Measurements from ENCODE around the gene ZKSCAN5.

- TF ChIP-seq POLR2AphosphoS5 (IDR thresholded peaks at IDR 0.05; ENCODE audit: low read depth, low read length) (no peak), GABPA (IDR thresholded peaks at IDR 0.05; ENCODE audit: borderline replicate concordance, insufficient read depth, low read length) (no peak), SP1 (IDR thresholded peaks at IDR 0.05; ENCODE audit: low read depth, low read length) (no peak), MAFK (IDR thresholded peaks at IDR 0.05; ENCODE audit: low read depth, low read length) (peak; percentile 38; the same call in 1 of the 2 replicates), CREB1 (IDR thresholded peaks at IDR 0.05) (no peak), EP300 (IDR thresholded peaks at IDR 0.05; ENCODE audit: borderline replicate concordance in 1 of 2, low read depth in 2 of 2, low read length in 2 of 2) (no peak), POLR2A (IDR thresholded peaks at IDR 0.05; ENCODE audit: control extremely low read depth in 1 of 2, low read depth in 2 of 2, low read length in 2 of 2) (no peak), CTCF (IDR thresholded peaks at IDR 0.05; ENCODE audit: control extremely low read depth in 1 of 3, insufficient read depth in 1 of 3, low read depth in 1 of 3, low read length in 3 of 3) (no peak), KDM1A (IDR thresholded peaks at IDR 0.05; ENCODE audit: borderline replicate concordance, low read length) (no peak), USF2 (IDR thresholded peaks at IDR 0.05; ENCODE audit: low read length) (no peak), YY1 (IDR thresholded peaks at IDR 0.05; ENCODE audit: low read depth, low read length) (no peak)
- TF ChIP-seq, protein P1, sequence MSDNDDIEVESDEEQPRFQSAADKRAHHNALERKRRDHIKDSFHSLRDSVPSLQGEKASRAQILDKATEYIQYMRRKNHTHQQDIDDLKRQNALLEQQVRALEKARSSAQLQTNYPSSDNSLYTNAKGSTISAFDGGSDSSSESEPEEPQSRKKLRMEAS (IDR thresholded peaks at IDR 0.05) = no peak
Measured at GRCh38 chr7:99557196-99557607, 52.7 kb downstream of the ZKSCAN5 start.
